Vagina (tissue), 2 donors: ENCODE measurements around the gene ARHGEF39.

Experiments
- CTCF ChIP-seq, 3 experiments: fragments of 450-650 bp in 2 of 3; fragments of 200-600 bp in 1 of 3; sonication (generic) in 1 of 3; IDR thresholded peaks; one replicate each; pipeline ENCODE4 v1.5.1; 2017 to 2019; ENCODE audit warnings: antibody characterized with exemption in 3 of 3, mild to moderate bottlenecking in 2 of 3, moderate library complexity in 2 of 3
- POLR2A ChIP-seq, 2 donors: fragments of 450-650 bp; IDR thresholded peaks; one replicate each; pipeline ENCODE4 v1.6.1; 2017; ENCODE audit warnings: antibody characterized with exemption in 2 of 2, mild to moderate bottlenecking in 2 of 2, moderate library complexity in 2 of 2
- POLR2AphosphoS5 ChIP-seq, 2 donors: sonication (generic); formaldehyde crosslinking; IDR thresholded peaks; one replicate each; pipeline ENCODE4 v1.9.0; 2017; ENCODE audit warnings: antibody characterized with exemption in 2 of 2, mild to moderate bottlenecking in 2 of 2, low read depth in 1 of 2; ENCODE audit not compliant: insufficient read depth in 1 of 2

GRCh38 chr9:35658137-35658967 lies 6.6 kb downstream of the ARHGEF39 start, which contains the start of gene CCDC107:
- TF ChIP-seq CTCF (IDR thresholded peaks at IDR 0.05) = peak in 2 of 3 experiments; percentile 31 to 63
- TF ChIP-seq POLR2A (IDR thresholded peaks at IDR 0.05) = peak; percentile 83 to 96
- TF ChIP-seq POLR2AphosphoS5 (IDR thresholded peaks at IDR 0.05; ENCODE audit: insufficient read depth in 1 of 2, low read depth in 1 of 2) = peak in 1 of 2 donors; percentile 64
